Measurements from ENCODE around the gene NUP210. TPM values are rescaled to one million over a fixed set of nuclear protein-coding genes. Genes with fewer than 3 reads are reported as not detected.

NUP210 gene
- total RNA-seq, 1 donor from 2014 or later, result 3.7 TPM

GRCh38 chr3:13308380-13308801 is 111.7 kb downstream of the NUP210 start:
- Histone ChIP-seq H3K9ac (ENCODE audit: low read depth in 1 of 3, low read length in 3 of 3) (no peak overlapping the region), H3K4me1 (ENCODE audit: control insufficient read depth in 3 of 3, insufficient read depth in 3 of 3, low read length in 3 of 3) (no peaks in the 10 kb centered on the region)

GRCh38 chr3:13307041-13307440 is 113.1 kb downstream of the NUP210 start:
- H3K36me3 ChIP-seq (ENCODE audit: control insufficient read depth in 3 of 3, insufficient read depth in 3 of 3, low read length in 3 of 3), result no peaks in the 10 kb centered on the region
- no peak overlapping the region for H3K9ac ChIP-seq (ENCODE audit: low read depth in 1 of 3, low read length in 3 of 3)
- H3K4me1 ChIP-seq (ENCODE audit: control insufficient read depth in 3 of 3, insufficient read depth in 3 of 3, low read length in 3 of 3), result no peaks in the 10 kb centered on the region
- H3K27ac ChIP-seq (ENCODE audit: low read depth, low read length), result no peak overlapping the region
- H3K27me3 ChIP-seq (ENCODE audit: control insufficient read depth in 3 of 3, insufficient read depth in 3 of 3, low read length in 3 of 3), result peaks cover 0 to 4% (median 0%) of the 10 kb centered on the region in 3 donors
- no peak overlapping the region for H3K4me3 ChIP-seq (ENCODE audit: low read length in 3 of 3)
- H3K9me3 ChIP-seq (ENCODE audit: control insufficient read depth in 3 of 3, low read length in 3 of 3), result no peaks in the 10 kb centered on the region

More at GRCh38 chr3:13308380-13308801, 111.7 kb downstream of the NUP210 start:
- H3K27ac ChIP-seq (ENCODE audit: low read depth, low read length), result no peak overlapping the region
- H3K27me3 ChIP-seq (ENCODE audit: control insufficient read depth in 3 of 3, insufficient read depth in 3 of 3, low read length in 3 of 3), result peaks cover 0 to 3% (median 0%) of the 10 kb centered on the region in 3 donors
- no peaks in the 10 kb centered on the region for H3K36me3 ChIP-seq (ENCODE audit: control insufficient read depth in 3 of 3, insufficient read depth in 3 of 3, low read length in 3 of 3)
- H3K9me3 ChIP-seq (ENCODE audit: control insufficient read depth in 3 of 3, low read length in 3 of 3), result no peaks in the 10 kb centered on the region
- H3K4me3 ChIP-seq (ENCODE audit: low read length in 3 of 3), result no peak overlapping the region

- Histone ChIP-seq H3K36me3 (ENCODE audit: control insufficient read depth in 3 of 3, insufficient read depth in 3 of 3, low read length in 3 of 3) (no peaks in the 10 kb centered on the region), H3K4me1 (ENCODE audit: control insufficient read depth in 3 of 3, insufficient read depth in 3 of 3, low read length in 3 of 3) (no peaks in the 10 kb centered on the region), H3K27me3 (ENCODE audit: control insufficient read depth in 3 of 3, insufficient read depth in 3 of 3, low read length in 3 of 3) (peaks cover 0 to 4% (median 0%) of the 10 kb centered on the region in 3 donors), H3K27ac (ENCODE audit: low read depth, low read length) (no peak overlapping the region), H3K9me3 (ENCODE audit: control insufficient read depth in 3 of 3, low read length in 3 of 3) (no peaks in the 10 kb centered on the region), H3K4me3 (ENCODE audit: low read length in 3 of 3) (no peak overlapping the region), H3K9ac (ENCODE audit: low read depth in 1 of 3, low read length in 3 of 3) (no peak overlapping the region)
Observed at GRCh38 chr3:13305623-13306022, 114.5 kb downstream of the NUP210 start.

GRCh38 chr3:13303410-13303809 is 116.7 kb downstream of the NUP210 start:
- Histone ChIP-seq H3K9me3 (ENCODE audit: control insufficient read depth in 3 of 3, low read length in 3 of 3) (no peaks in the 10 kb centered on the region), H3K27ac (ENCODE audit: low read depth, low read length) (no peak overlapping the region), H3K27me3 (ENCODE audit: control insufficient read depth in 3 of 3, insufficient read depth in 3 of 3, low read length in 3 of 3) (peaks cover 0 to 4% (median 0%) of the 10 kb centered on the region in 3 donors), H3K4me1 (ENCODE audit: control insufficient read depth in 3 of 3, insufficient read depth in 3 of 3, low read length in 3 of 3) (no peaks in the 10 kb centered on the region), H3K36me3 (ENCODE audit: control insufficient read depth in 3 of 3, insufficient read depth in 3 of 3, low read length in 3 of 3) (no peaks in the 10 kb centered on the region), H3K9ac (ENCODE audit: low read depth in 1 of 3, low read length in 3 of 3) (no peak overlapping the region), H3K4me3 (ENCODE audit: low read length in 3 of 3) (no peak overlapping the region)

- H3K4me1 ChIP-seq (ENCODE audit: control insufficient read depth in 3 of 3, insufficient read depth in 3 of 3, low read length in 3 of 3), result no peaks in the 10 kb centered on the region
- H3K9ac ChIP-seq (ENCODE audit: low read depth in 1 of 3, low read length in 3 of 3), result no peak overlapping the region
- H3K4me3 ChIP-seq (ENCODE audit: low read length in 3 of 3), result no peak overlapping the region
- peaks cover 0 to 9% (median 8%) of the 10 kb centered on the region in 3 donors for H3K27me3 ChIP-seq (ENCODE audit: control insufficient read depth in 3 of 3, insufficient read depth in 3 of 3, low read length in 3 of 3)
- H3K9me3 ChIP-seq (ENCODE audit: control insufficient read depth in 3 of 3, low read length in 3 of 3), result no peaks in the 10 kb centered on the region
- H3K36me3 ChIP-seq (ENCODE audit: control insufficient read depth in 3 of 3, insufficient read depth in 3 of 3, low read length in 3 of 3), result no peaks in the 10 kb centered on the region
- no peak overlapping the region for H3K27ac ChIP-seq (ENCODE audit: low read depth, low read length)
Observed at GRCh38 chr3:13301286-13301987, 118.7 kb downstream of the NUP210 start.

- no peaks in the 10 kb centered on the region for H3K4me1 ChIP-seq (ENCODE audit: control insufficient read depth in 3 of 3, insufficient read depth in 3 of 3, low read length in 3 of 3)
- no peak overlapping the region for H3K27ac ChIP-seq (ENCODE audit: low read depth, low read length)
- no peaks in the 10 kb centered on the region for H3K36me3 ChIP-seq (ENCODE audit: control insufficient read depth in 3 of 3, insufficient read depth in 3 of 3, low read length in 3 of 3)
- no peak overlapping the region for H3K4me3 ChIP-seq (ENCODE audit: low read length in 3 of 3)
- H3K9me3 ChIP-seq (ENCODE audit: control insufficient read depth in 3 of 3, low read length in 3 of 3), result no peaks in the 10 kb centered on the region
- peaks cover 0 to 9% (median 9%) of the 10 kb centered on the region in 3 donors for H3K27me3 ChIP-seq (ENCODE audit: control insufficient read depth in 3 of 3, insufficient read depth in 3 of 3, low read length in 3 of 3)
- H3K9ac ChIP-seq (ENCODE audit: low read depth in 1 of 3, low read length in 3 of 3), result no peak overlapping the region
Observed at GRCh38 chr3:13300546-13301285, 119.4 kb downstream of the NUP210 start.

- Histone ChIP-seq H3K9me3 (ENCODE audit: control insufficient read depth in 3 of 3, low read length in 3 of 3) (no peaks in the 10 kb centered on the region), H3K27me3 (ENCODE audit: control insufficient read depth in 3 of 3, insufficient read depth in 3 of 3, low read length in 3 of 3) (peaks cover 0 to 13% (median 9%) of the 10 kb centered on the region in 3 donors), H3K27ac (ENCODE audit: low read depth, low read length) (no peak overlapping the region), H3K4me1 (ENCODE audit: control insufficient read depth in 3 of 3, insufficient read depth in 3 of 3, low read length in 3 of 3) (no peaks in the 10 kb centered on the region), H3K4me3 (ENCODE audit: low read length in 3 of 3) (no peak overlapping the region), H3K36me3 (ENCODE audit: control insufficient read depth in 3 of 3, insufficient read depth in 3 of 3, low read length in 3 of 3) (no peaks in the 10 kb centered on the region), H3K9ac (ENCODE audit: low read depth in 1 of 3, low read length in 3 of 3) (no peak overlapping the region)
Observed at GRCh38 chr3:13299531-13300155, 120.5 kb downstream of the NUP210 start.

GRCh38 chr3:13296662-13297061 is 123.5 kb downstream of the NUP210 start:
- Histone ChIP-seq H3K9ac (ENCODE audit: low read depth in 1 of 3, low read length in 3 of 3) (no peak overlapping the region), H3K4me1 (ENCODE audit: control insufficient read depth in 3 of 3, insufficient read depth in 3 of 3, low read length in 3 of 3) (no peaks in the 10 kb centered on the region), H3K36me3 (ENCODE audit: control insufficient read depth in 3 of 3, insufficient read depth in 3 of 3, low read length in 3 of 3) (no peaks in the 10 kb centered on the region), H3K27ac (ENCODE audit: low read depth, low read length) (no peak overlapping the region), H3K27me3 (ENCODE audit: control insufficient read depth in 3 of 3, insufficient read depth in 3 of 3, low read length in 3 of 3) (peaks cover 0 to 17% (median 5%) of the 10 kb centered on the region in 3 donors), H3K4me3 (ENCODE audit: low read length in 3 of 3) (no peak overlapping the region), H3K9me3 (ENCODE audit: control insufficient read depth in 3 of 3, low read length in 3 of 3) (no peaks in the 10 kb centered on the region)

- H3K4me1 ChIP-seq (ENCODE audit: control insufficient read depth in 3 of 3, insufficient read depth in 3 of 3, low read length in 3 of 3), result no peaks in the 10 kb centered on the region
- H3K36me3 ChIP-seq (ENCODE audit: control insufficient read depth in 3 of 3, insufficient read depth in 3 of 3, low read length in 3 of 3), result no peaks in the 10 kb centered on the region
- no peaks in the 10 kb centered on the region for H3K9me3 ChIP-seq (ENCODE audit: control insufficient read depth in 3 of 3, low read length in 3 of 3)
- H3K9ac ChIP-seq (ENCODE audit: low read depth in 1 of 3, low read length in 3 of 3), result no peak overlapping the region
- H3K4me3 ChIP-seq (ENCODE audit: low read length in 3 of 3), result no peak overlapping the region
- H3K27ac ChIP-seq (ENCODE audit: low read depth, low read length), result no peak overlapping the region
- peaks cover 0 to 20% (median 5%) of the 10 kb centered on the region in 3 donors for H3K27me3 ChIP-seq (ENCODE audit: control insufficient read depth in 3 of 3, insufficient read depth in 3 of 3, low read length in 3 of 3)
Observed at GRCh38 chr3:13294442-13295351, 125.4 kb downstream of the NUP210 start.

Data from skeletal muscle tissue (tissue), 4 donors.